HCT116 (cell line): ENCODE data around the gene HHIPL1. TPM values are rescaled to one million over a fixed set of nuclear protein-coding genes. Genes with fewer than 3 reads are reported as not detected.

ENCODE experiments used
- ATAC-seq: fragments of 200-7000 bp; cut with Tn5 transposase; 2 replicates; pipeline ENCODE4 v1.9.1; 2020; ENCODE audit warnings: mild to moderate bottlenecking, moderate library complexity
- BruUV-seq: library from RNA; stranded (reverse); fragments of 400-500 nt; replicated peaks from 2 replicates; lab custom pipeline; 2021; lab: Mats Ljungman, UMichigan
- CTCF ChIA-PET: fragments of 300-600 bp; sonication (Branson Sonifier 250); formaldehyde crosslinking; loops from one replicate; lab custom pipeline; 2021; ENCODE audit warnings: antibody characterized with exemption; lab: Charles Lee
- POLR2A ChIA-PET: fragments of 300-600, 350-600 bp; sonication (Branson Sonifier 250); formaldehyde crosslinking; loops from one replicate; lab custom pipeline; 2021; ENCODE audit warnings: antibody characterized with exemption; lab: Charles Lee
- RAD21 ChIA-PET, 2 experiments: fragments of 300-600 bp; sonication (Branson Sonifier 250); formaldehyde crosslinking; loops; one replicate each; lab custom pipeline; 2023; ENCODE audit warnings: low total read pairs in 2 of 2; ENCODE audit not compliant: uncharacterized antibody in 2 of 2, unreplicated experiment in 2 of 2, low non-redundant PET in 1 of 2; lab: Charles Lee
- DNase-seq: peaks from one replicate; pipeline ENCODE4 v3.0.0-alpha.2; 2010; ENCODE audit warnings: low read depth, low spot score
- H2AFZ ChIP-seq: fragments of 200-600 bp; shearing (Covaris generic), sonication (generic); 2 replicates; pipeline ENCODE4 v1.6.1; 2017; ENCODE audit warnings: low read depth, mixed run types, mixed read lengths, antibody characterized with exemption, low read length; ENCODE audit not compliant: poor library complexity, severe bottlenecking
- H3K27ac ChIP-seq: 2 replicates; pipeline ENCODE4 v1.5.1; 2012; ENCODE audit warnings: low read depth, low read length
- H3K27me3 ChIP-seq: fragments of 200-600 bp; sonication (generic); 2 replicates; pipeline ENCODE4 v1.6.1; 2016; ENCODE audit warnings: mixed run types, low read length, mixed read lengths; ENCODE audit not compliant: insufficient read depth
- H3K36me3 ChIP-seq, 2 experiments: fragments of 200-500 bp in 1 of 2; fragments of 200-600 bp in 1 of 2; sonication (Bioruptor generic) in 1 of 2; sonication (generic) in 1 of 2; 2 replicates each; pipeline versions ENCODE4 v1.5.1 to v1.6.1; 2014 to 2016; ENCODE audit warnings: low read length in 2 of 2, inconsistent platforms in 1 of 2, mixed read lengths in 1 of 2, mixed run types in 1 of 2; ENCODE audit not compliant: insufficient read depth in 2 of 2, control insufficient read depth in 1 of 2
- H3K4me1 ChIP-seq, 2 experiments: fragments of 200-600 bp in 1 of 2; sonication (generic) in 1 of 2; 2 replicates each; pipeline versions ENCODE4 v1.5.1 to v1.6.1; 2012 to 2017; ENCODE audit warnings: low read length in 2 of 2, inconsistent platforms in 1 of 2, mild to moderate bottlenecking in 1 of 2, mixed read lengths in 1 of 2, mixed run types in 1 of 2, moderate library complexity in 1 of 2; ENCODE audit not compliant: insufficient read depth in 2 of 2, control insufficient read depth in 1 of 2
- H3K4me2 ChIP-seq: fragments of 200-600 bp; sonication (generic); 2 replicates; pipeline ENCODE4 v1.6.1; 2017; ENCODE audit warnings: mixed run types, low read length, mixed read lengths
- H3K4me3 ChIP-seq, 2 experiments: fragments of 200-600 bp in 1 of 2; sonication (generic) in 1 of 2; replicated peaks in 1 of 2; 2 replicates each; pipeline ENCODE4 v1.5.1; 2011 to 2016; ENCODE audit warnings: low read length in 2 of 2, control low read depth in 1 of 2, low read depth in 1 of 2, mild to moderate bottlenecking in 1 of 2, mixed read lengths in 1 of 2, mixed run types in 1 of 2
- H3K79me2 ChIP-seq: fragments of 200-600 bp; sonication (generic); 2 replicates; pipeline ENCODE4 v1.6.1; 2017; ENCODE audit warnings: mild to moderate bottlenecking, mixed run types, low read length, moderate library complexity, mixed read lengths; ENCODE audit not compliant: insufficient read depth
- H3K9ac ChIP-seq: fragments of 200-600 bp; sonication (generic); 2 replicates; pipeline ENCODE4 v1.6.1; 2016; ENCODE audit warnings: low read length, mixed read lengths
- H3K9me2 ChIP-seq: fragments of 200-600 bp; sonication (generic), shearing (Covaris generic); 2 replicates; pipeline ENCODE4 v1.6.1; 2017; ENCODE audit warnings: mixed run types, mild to moderate bottlenecking, moderate library complexity; ENCODE audit not compliant: insufficient read depth
- H3K9me3 ChIP-seq, 2 experiments: fragments of 200-500 bp in 1 of 2; fragments of 200-600 bp in 1 of 2; sonication (Bioruptor generic) in 1 of 2; sonication (generic) in 1 of 2; 2 replicates each; pipeline ENCODE4 v1.6.1; 2014 to 2017; ENCODE audit warnings: low read length in 2 of 2, mixed read lengths in 2 of 2, inconsistent platforms in 1 of 2, low read depth in 1 of 2, mild to moderate bottlenecking in 1 of 2, mixed run types in 1 of 2, moderate library complexity in 1 of 2; ENCODE audit not compliant: control insufficient read depth in 1 of 2, insufficient read depth in 1 of 2
- H4K20me1 ChIP-seq: fragments of 200-600 bp; sonication (generic), shearing (Covaris generic); 2 replicates; pipeline ENCODE4 v1.6.1; 2017; ENCODE audit warnings: mixed run types, mild to moderate bottlenecking, moderate library complexity; ENCODE audit not compliant: insufficient read depth
- EGR1 ChIP-seq: IDR thresholded peaks from 2 replicates; pipeline ENCODE4 v1.6.1; 2012; ENCODE audit warnings: low read depth
- ELF1 ChIP-seq: IDR thresholded peaks from 2 replicates; pipeline ENCODE4 v1.6.1; 2012; ENCODE audit warnings: low read depth, borderline replicate concordance
- EZH2 ChIP-seq: fragments of 200-600 bp; sonication (generic); IDR thresholded peaks from 2 replicates; pipeline ENCODE4 v1.6.1; 2017; ENCODE audit warnings: antibody characterized with exemption, mixed run types
- EZH2phosphoT487 ChIP-seq: fragments of 200-600 bp; IDR thresholded peaks from 2 replicates; pipeline ENCODE4 v1.6.1; 2018; ENCODE audit warnings: antibody characterized with exemption, borderline replicate concordance
- FOSL1 ChIP-seq: IDR thresholded peaks from 2 replicates; pipeline ENCODE4 v1.6.1; 2012; ENCODE audit warnings: low read depth
- POLR2A ChIP-seq: IDR thresholded peaks from 2 replicates; pipeline ENCODE4 v1.7.0; 2011; ENCODE audit warnings: borderline replicate concordance; ENCODE audit not compliant: insufficient read depth, insufficient read length; ENCODE audit errors: extremely low read depth
- RAD21 ChIP-seq: IDR thresholded peaks from 2 replicates; pipeline ENCODE4 v1.6.1; 2012; ENCODE audit warnings: low read depth, mild to moderate bottlenecking
- SIN3A ChIP-seq: IDR thresholded peaks from 2 replicates; pipeline ENCODE4 v1.6.1; 2012; ENCODE audit warnings: low read depth
- SRF ChIP-seq: IDR thresholded peaks from 2 replicates; pipeline ENCODE4 v1.6.1; 2012; ENCODE audit warnings: low read depth
- YY1 ChIP-seq: IDR thresholded peaks from 2 replicates; pipeline ENCODE4 v1.6.1; 2011; ENCODE audit warnings: low read length, low read depth, moderate library complexity, mild to moderate bottlenecking; ENCODE audit not compliant: insufficient replicate concordance; ENCODE audit errors: extremely low read depth
- ZFX ChIP-seq: fragments of 450-650 bp; IDR thresholded peaks from 2 replicates; pipeline ENCODE4 v1.6.1; 2017
- intact Hi-C: fragments of 100-400 bp; cut with micrococcal nuclease; formaldehyde crosslinking; loops from 2 replicates; pipeline ENCODE4 v1.10.0; 2022
- total RNA-seq: library from RNA; stranded (reverse); gene quantifications from one replicate; pipeline ENCODE4 v1.2.1, GENCODE V29; 2021; ENCODE audit not compliant: unreplicated experiment
- TF ChIP-seq, protein P1 (sequence below), 3 experiments: fragments of 200-600 bp in 1 of 3; sonication (generic) in 1 of 3; IDR thresholded peaks in 2 of 3; conservative IDR thresholded peaks in 1 of 3; 2 replicates each; pipeline ENCODE4 v1.5.1; 2012 to 2017; ENCODE audit warnings: low read depth in 2 of 3, low read length in 2 of 3, antibody characterized with exemption in 1 of 3, borderline replicate concordance in 1 of 3, control low read depth in 1 of 3, mild to moderate bottlenecking in 1 of 3, mixed read lengths in 1 of 3, mixed run types in 1 of 3, moderate library complexity in 1 of 3; ENCODE audit not compliant: insufficient read depth in 1 of 3
- TF ChIP-seq, protein P2 (sequence below): IDR thresholded peaks from 2 replicates; pipeline ENCODE4 v1.6.1; 2011; ENCODE audit warnings: mild to moderate bottlenecking, low read length, moderate library complexity; ENCODE audit not compliant: insufficient replicate concordance; ENCODE audit errors: extremely low read depth
- TF ChIP-seq, protein P3 (sequence below): IDR thresholded peaks from 2 replicates; pipeline ENCODE4 v1.6.1; 2012
- TF ChIP-seq, protein P4 (sequence below): IDR thresholded peaks from 2 replicates; pipeline ENCODE4 v1.6.1; 2012
- TF ChIP-seq, protein P5 (sequence below): IDR thresholded peaks from 2 replicates; pipeline ENCODE4 v1.6.1; 2012; ENCODE audit warnings: low read depth

HHIPL1 gene
- total RNA-seq, 1 experiment from 2014 or later, result not detected

DNA sequence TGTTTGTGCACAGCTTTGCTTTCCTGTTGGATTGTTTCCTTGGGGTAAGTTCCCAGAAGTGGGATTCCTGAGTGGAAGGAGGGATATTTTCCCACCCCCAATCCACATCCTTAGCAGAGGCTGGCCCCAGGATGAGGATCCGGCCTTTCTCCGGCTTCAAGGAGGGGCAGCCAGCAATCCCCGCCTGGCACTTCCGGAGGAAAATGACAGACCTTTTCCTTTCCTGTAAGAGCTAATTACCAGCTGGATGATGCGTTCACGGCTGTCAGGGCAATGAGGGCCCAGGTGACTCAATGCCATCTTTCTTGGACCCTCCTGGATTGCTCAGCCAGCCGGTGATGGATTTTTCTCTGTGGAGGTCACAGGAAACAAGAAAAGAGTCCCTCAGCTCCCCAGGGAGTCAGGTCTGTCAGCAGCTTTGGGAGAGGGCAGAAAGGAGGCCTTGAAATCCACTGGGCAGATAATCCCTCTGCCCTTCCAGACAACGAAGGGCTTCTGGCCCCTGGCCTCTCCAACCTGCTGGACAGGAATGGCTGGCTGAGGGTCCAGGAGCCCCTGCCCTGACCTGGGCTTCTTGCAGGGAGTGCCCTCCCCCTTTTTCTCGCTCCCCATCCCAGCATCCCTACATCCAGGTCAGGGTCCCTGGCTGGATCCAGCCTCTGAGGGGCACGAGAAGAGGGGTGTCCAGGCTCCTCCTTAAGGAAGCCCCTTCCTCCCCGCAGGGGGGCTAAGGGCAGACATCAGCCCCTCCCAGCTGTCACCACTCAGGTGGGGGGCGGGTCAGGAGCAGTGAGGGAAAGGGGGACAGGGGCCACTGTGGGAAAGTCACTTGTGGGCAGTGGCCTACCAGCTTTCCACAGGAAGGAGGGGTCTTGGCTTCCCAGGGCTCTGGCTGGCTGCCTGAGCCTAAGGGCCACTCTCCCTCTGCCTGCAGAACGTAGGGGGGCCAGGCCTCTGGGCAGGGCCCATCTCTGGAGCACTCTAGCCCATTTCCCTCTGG, 24.8 kb upstream of the HHIPL1 start:
- no peak overlapping the region for H3K4me3 ChIP-seq
- no peaks in the 10 kb centered on the region for H3K79me2 ChIP-seq
- no peaks in the 10 kb centered on the region for H3K9me2 ChIP-seq
- no peaks in the 10 kb centered on the region for H4K20me1 ChIP-seq
- no peaks in the 10 kb centered on the region for H3K9me3 ChIP-seq
- ChIA-PET CTCF (no interaction called here), RAD21 (no interaction called here), POLR2A (no interaction called here)
- no peak for TF ChIP-seq RAD21
- TF ChIP-seq ZFX, result no peak
- TF ChIP-seq, protein P1, sequence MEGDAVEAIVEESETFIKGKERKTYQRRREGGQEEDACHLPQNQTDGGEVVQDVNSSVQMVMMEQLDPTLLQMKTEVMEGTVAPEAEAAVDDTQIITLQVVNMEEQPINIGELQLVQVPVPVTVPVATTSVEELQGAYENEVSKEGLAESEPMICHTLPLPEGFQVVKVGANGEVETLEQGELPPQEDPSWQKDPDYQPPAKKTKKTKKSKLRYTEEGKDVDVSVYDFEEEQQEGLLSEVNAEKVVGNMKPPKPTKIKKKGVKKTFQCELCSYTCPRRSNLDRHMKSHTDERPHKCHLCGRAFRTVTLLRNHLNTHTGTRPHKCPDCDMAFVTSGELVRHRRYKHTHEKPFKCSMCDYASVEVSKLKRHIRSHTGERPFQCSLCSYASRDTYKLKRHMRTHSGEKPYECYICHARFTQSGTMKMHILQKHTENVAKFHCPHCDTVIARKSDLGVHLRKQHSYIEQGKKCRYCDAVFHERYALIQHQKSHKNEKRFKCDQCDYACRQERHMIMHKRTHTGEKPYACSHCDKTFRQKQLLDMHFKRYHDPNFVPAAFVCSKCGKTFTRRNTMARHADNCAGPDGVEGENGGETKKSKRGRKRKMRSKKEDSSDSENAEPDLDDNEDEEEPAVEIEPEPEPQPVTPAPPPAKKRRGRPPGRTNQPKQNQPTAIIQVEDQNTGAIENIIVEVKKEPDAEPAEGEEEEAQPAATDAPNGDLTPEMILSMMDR (IDR thresholded peaks at IDR 0.05 in 2 of 3, conservative IDR thresholded peaks at IDR 0.05 in 1 of 3; ENCODE audit: borderline replicate concordance in 1 of 3, insufficient read depth in 1 of 3, low read depth in 2 of 3, low read length in 2 of 3), result no peak
- TF ChIP-seq, protein P2, sequence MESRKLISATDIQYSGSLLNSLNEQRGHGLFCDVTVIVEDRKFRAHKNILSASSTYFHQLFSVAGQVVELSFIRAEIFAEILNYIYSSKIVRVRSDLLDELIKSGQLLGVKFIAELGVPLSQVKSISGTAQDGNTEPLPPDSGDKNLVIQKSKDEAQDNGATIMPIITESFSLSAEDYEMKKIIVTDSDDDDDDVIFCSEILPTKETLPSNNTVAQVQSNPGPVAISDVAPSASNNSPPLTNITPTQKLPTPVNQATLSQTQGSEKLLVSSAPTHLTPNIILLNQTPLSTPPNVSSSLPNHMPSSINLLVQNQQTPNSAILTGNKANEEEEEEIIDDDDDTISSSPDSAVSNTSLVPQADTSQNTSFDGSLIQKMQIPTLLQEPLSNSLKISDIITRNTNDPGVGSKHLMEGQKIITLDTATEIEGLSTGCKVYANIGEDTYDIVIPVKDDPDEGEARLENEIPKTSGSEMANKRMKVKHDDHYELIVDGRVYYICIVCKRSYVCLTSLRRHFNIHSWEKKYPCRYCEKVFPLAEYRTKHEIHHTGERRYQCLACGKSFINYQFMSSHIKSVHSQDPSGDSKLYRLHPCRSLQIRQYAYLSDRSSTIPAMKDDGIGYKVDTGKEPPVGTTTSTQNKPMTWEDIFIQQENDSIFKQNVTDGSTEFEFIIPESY, result no peak
- no peak for TF ChIP-seq FOSL1
- no peak for TF ChIP-seq EGR1
- TF ChIP-seq, protein P3, sequence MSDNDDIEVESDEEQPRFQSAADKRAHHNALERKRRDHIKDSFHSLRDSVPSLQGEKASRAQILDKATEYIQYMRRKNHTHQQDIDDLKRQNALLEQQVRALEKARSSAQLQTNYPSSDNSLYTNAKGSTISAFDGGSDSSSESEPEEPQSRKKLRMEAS, result no peak
- no peak for TF ChIP-seq SRF
- no peak for TF ChIP-seq EZH2
- TF ChIP-seq EZH2phosphoT487, result no peak
- no peak for TF ChIP-seq SIN3A
- no peak for TF ChIP-seq YY1
- TF ChIP-seq POLR2A, result no peak
- no peak for TF ChIP-seq ELF1
- TF ChIP-seq, protein P4, sequence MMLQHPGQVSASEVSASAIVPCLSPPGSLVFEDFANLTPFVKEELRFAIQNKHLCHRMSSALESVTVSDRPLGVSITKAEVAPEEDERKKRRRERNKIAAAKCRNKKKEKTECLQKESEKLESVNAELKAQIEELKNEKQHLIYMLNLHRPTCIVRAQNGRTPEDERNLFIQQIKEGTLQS, result no peak
- TF ChIP-seq, protein P5, sequence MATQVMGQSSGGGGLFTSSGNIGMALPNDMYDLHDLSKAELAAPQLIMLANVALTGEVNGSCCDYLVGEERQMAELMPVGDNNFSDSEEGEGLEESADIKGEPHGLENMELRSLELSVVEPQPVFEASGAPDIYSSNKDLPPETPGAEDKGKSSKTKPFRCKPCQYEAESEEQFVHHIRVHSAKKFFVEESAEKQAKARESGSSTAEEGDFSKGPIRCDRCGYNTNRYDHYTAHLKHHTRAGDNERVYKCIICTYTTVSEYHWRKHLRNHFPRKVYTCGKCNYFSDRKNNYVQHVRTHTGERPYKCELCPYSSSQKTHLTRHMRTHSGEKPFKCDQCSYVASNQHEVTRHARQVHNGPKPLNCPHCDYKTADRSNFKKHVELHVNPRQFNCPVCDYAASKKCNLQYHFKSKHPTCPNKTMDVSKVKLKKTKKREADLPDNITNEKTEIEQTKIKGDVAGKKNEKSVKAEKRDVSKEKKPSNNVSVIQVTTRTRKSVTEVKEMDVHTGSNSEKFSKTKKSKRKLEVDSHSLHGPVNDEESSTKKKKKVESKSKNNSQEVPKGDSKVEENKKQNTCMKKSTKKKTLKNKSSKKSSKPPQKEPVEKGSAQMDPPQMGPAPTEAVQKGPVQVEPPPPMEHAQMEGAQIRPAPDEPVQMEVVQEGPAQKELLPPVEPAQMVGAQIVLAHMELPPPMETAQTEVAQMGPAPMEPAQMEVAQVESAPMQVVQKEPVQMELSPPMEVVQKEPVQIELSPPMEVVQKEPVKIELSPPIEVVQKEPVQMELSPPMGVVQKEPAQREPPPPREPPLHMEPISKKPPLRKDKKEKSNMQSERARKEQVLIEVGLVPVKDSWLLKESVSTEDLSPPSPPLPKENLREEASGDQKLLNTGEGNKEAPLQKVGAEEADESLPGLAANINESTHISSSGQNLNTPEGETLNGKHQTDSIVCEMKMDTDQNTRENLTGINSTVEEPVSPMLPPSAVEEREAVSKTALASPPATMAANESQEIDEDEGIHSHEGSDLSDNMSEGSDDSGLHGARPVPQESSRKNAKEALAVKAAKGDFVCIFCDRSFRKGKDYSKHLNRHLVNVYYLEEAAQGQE, result no peak
- BruUV-seq, result no TSS peak
- no peak overlapping the region for H2AFZ ChIP-seq
- H3K27me3 ChIP-seq, result 0 out of 2 replicates have a peak, but pooled peaks cover 3% of the 10 kb centered on the region
- DNase-seq (no peak), ATAC-seq (no peak)
- intact Hi-C loops, result no loop called here
- H3K36me3 ChIP-seq, result no peaks in the 10 kb centered on the region
- no peak overlapping the region for H3K27ac ChIP-seq
- no peak overlapping the region for H3K4me2 ChIP-seq
- H3K4me1 ChIP-seq, result no peaks in the 10 kb centered on the region
- H3K9ac ChIP-seq, result no peak overlapping the region
